Amniotic stem cell (primary cell): ENCODE measurements around the gene B3GALT6.
"Not testable (repeated sequence)": the region's sequence is repeated elsewhere in the genome, so short reads cannot be mapped to it uniquely, and the experiment has no call there.

Experiments used
- DNase-seq: peaks from one replicate; lab custom pipeline; 2025; lab: John Stamatoyannopoulos, UW

B3GALT6 gene

GRCh38 chr1:1244192-1244811 lies 12.3 kb downstream of the B3GALT6 start:
- no peak for DNase-seq

- no peak for DNase-seq
These were observed 13.3 kb downstream of the B3GALT6 start for GRCh38 chr1:1245178-1245816.

DNA sequence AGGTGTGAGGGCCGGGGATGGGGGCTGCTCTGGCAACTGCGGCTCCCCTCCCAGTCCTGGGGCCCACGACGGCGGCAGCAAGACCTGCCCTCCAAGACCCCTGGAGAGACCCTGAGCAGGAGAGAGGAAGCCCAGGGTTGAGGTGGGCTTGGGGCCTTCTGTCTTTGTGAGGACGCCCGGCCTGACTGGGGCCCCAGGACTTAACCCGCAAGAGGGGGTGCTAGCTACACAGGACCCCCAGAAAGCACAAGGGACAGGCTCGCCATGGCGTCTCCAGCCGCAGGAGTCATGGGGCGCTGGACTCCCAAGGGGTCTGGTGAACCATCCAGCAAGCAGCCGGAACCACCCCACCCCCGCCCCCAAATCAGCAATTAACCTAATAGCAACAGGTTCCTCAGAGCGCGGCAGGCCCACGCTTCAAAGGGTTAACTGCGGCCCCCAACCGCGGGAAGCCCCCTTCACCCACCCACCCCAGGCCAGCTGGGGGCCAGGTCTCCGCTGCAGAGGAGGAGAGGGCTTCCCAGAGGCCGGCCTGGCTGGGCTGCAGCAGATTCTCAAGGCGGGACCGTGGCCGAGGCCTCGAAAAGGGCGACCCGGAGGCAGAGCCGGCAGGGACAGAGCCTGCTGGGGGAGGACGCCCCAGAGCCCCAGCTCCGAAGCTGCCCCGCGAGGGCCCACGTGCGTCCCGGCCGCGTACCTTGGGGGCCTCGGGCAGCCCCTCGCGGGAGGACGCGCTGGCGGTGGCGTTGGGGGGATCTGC lies 14.0 kb downstream of the B3GALT6 start:
- no peak for DNase-seq

- DNase-seq = no peak
These were observed 14.7 kb downstream of the B3GALT6 start, which contains the start of gene C1QTNF12 for GRCh38 chr1:1246577-1247340. C1QTNF12 (minus strand) TSS chr1:1246722; CDS start chr1:1246690, 32 bp downstream.

GRCh38 chr1:1247341-1247913 lies 15.4 kb downstream of the B3GALT6 start:
- no peak for DNase-seq

DNA sequence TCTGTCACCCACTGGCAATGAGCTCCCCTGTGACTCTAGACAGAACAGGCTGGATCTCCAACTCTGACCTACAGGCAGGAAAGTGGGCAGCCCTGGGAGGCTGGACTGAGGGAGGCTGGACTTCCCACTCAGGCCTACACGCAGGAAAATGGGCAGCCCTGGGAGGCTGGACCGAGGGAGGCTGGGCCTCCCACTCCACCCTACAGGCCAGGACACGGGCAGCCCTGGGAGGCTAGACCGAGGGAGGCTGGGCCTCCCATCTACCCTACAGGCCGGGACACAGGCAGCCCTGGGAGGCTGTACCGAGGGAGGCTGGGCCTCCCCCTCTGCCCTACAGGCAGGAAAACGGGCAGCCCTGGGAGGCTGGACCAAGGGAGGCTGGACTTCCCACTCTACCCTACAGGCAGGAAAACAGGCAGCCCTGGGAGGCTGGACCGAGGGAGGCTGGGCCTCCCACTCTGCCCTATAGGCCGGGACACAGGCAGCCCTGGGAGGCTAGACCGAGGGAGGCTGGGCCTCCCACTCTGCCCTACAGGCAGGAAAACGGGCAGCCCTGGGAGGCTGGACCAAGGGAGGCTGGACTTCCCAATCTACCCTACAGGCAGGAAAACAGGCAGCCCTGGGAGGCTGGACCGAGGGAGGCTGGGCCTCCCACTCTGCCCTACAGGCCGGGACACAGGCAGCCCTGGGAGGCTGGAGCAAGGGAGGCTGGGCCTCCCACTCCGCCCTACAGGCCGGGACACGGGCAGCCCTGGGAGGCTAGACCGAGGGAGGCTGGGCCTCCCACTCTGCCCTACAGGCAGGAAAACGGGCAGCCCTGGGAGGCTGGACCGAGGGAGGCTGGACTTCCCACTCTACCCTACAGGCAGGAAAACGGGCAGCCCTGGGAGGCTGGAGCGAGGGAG lies 16.2 kb downstream of the B3GALT6 start:
- DNase-seq = not testable (repeated sequence)

DNA sequence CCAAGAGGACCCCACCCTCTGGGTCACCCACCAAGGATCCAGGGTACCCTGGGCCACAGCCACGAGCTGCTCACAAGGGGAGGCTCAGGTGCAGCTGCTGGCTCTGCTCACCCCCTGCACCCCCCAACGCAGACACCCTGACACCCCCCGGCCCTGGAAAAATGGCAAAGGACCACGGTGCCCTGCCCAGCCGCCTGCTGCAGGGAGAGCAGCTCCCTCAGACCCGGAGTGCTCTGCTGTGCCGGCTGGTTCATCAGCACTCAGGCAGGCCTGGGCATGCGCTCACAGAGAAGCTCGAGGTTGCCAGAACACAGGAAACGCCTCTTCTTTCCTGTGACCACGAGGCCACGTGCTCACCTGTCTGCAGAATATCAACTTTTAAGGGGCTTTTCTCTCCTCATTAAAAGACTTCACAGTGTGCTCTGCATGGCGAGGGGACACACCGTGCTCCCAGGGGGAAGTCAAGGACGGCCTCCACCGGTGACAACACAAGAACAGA lies 18.8 kb downstream of the B3GALT6 start:
- DNase-seq = no peak

- DNase-seq = no peak
These were observed 21.3 kb downstream of the B3GALT6 start for GRCh38 chr1:1253314-1253713.

DNA sequence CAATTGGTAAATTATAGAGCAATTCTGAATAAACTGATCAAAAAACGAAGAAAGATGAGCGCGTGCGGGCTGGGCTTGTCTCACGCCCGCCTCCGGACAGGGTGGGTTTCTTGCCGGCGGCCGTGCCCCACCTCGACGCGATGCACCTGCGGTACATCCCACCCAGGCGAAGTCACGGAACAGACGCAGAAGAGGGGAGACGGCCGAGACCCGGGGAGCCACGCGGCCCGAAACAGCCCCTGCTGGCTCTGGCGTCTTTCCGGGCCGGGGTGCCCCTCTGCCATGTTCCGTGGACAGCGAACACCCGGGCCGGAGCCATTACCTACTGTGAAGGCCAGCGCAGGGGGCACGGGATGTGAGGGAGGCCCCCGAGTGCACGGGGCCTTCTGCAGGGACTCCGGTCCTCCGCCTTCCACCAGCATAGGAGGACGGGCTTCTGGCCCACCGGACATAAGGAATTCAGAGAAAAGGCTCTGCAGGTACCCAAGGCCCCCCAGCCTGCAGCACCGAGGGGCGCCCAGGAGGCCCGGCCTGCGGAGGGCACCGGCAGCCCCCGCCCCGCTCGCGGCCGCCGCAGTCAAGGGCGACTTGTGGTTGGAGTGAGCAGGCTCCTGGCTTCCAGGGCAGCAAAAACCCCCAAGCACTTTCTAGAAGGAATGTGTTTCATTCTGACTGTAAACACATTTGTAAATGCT lies 22.1 kb downstream of the B3GALT6 start:
- DNase-seq = no peak

DNA sequence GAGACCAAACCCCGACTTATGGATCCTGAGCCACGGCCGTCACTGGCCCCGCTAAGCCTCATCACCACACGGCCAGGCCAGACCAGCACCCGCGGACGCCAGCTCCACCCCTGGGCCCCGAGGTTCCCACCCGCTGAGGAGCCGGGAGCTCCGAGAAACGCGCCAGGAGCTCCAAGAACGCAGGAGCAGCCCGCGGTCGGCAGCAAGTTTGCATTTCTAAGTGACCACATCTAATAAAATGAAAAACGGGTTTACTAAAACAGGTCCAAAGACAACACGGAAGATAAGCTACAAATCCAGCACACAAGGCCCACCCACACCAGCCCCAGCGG lies 22.6 kb downstream of the B3GALT6 start:
- no peak for DNase-seq

DNA sequence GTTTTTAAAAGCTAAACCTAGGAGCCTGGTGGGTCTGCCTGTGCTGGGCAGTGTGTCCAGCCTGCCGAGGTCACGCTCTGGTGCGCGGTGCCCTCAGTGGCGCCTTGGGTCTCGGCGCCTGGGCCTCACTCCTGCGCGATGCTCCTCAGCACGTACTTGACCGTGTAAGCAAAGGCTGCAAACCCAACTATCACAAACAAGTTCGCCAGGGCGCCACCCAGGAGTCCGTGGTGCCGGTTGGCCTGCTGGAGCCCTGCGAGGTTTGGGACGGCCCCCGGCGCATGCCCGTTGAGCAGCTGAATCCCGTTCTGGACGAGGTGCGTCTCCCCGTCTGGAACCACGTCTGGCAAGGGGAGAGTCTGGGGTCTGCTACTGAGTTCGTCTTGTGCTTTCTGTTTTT lies 23.0 kb downstream of the B3GALT6 start:
- DNase-seq = no peak

- DNase-seq = no peak
These were observed 23.6 kb downstream of the B3GALT6 start for GRCh38 chr1:1255611-1256010.

DNA sequence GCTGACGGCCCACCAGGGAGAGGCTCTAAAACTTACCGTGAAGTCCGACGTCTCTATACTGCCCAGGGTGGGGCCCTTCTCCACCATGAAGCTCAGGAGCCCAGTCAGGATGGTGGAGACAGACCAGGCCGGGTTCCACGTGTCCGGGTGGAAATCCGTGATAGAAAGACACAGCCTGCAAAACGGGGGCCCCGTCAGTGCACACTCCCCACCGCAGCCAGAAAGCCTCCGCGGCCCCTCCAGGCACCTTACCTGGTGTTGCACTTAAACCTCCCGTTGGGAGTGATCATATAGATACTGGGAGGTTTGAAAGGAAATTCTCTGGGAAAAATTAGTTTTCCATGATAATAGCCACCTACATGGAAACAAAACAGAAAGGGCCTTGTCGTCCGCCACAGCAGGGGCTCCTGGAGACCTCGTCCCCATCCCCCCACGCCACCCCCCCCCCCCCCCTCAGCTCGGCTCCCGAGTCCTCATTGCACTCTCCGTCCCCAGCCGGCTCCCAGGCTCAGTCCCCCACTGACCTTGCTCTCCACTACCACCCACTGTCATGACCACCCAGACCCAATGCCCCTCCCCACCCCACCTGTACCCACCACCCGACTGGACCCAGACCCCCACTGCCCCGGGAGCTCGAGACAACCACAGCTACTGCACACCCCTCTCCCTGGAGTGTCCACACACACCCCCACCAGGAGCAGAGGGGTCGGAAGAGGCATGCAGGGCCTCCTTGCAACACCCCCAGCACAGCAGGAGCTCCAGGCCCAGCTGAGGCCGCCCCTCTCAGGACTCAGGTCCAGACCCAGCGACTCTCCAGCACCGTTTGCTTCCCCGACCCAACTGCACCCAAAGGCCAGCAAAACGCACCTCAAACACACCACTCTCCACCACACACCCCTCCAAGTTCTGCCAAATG lies 25.2 kb downstream of the B3GALT6 start:
- no peak for DNase-seq

DNA sequence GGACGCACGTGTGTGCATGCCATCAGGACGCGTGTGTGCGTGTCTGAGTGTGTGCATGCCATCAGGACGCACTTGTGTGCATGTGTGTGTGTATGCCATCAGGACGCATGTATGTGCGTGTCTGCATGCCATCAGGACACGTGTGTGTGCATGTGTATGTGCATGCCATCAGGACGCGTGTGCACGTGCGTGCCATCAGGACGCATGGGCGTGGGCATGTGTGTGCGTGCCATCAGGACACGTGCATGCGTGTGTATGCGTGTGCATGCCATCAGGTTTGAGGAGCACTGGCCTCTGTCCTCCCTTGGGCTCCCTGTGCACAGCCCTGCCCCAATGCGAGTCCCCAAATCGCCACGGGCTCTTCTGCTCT lies 27.1 kb downstream of the B3GALT6 start:
- no peak for DNase-seq

- DNase-seq = no peak
These were observed 27.5 kb downstream of the B3GALT6 start for GRCh38 chr1:1259540-1259939.

GRCh38 chr1:1259951-1260600 lies 28.0 kb downstream of the B3GALT6 start:
- DNase-seq = no peak

DNA sequence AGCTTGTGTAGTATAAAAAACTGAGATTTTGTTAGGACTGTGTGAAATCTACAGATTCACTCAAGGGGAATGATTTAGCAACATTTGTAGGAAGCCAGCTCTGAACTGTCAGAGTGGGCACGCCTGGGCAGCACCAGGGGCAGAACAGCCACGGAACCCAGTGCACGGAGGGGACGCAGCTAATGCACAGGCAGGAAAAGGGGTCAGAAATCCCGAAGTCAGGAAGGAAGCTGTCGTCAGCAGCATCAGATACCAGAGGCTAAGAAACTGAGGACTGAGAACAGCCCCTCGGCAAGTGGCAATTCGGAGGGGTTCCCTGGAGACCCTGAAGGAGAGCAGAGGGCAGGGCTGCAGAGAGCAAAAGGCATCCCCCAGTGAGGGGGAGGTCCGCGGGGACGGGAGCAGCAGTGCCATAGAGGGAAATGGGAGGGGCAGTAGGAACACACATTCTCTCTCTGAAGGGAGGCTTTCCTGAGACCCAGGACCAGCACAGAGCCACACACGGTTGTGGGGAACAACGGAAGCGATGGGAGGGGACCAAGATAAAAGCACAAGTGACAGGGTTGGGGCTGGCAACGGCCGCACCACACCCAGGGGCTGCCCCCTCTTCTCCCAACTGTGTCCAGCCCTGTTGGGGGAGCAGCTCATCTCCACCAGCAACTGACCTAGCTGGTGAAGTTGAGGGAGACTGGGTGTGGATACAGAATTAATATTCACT lies 29.0 kb downstream of the B3GALT6 start:
- DNase-seq = no peak

- no peak for DNase-seq
These were observed 30.0 kb downstream of the B3GALT6 start for GRCh38 chr1:1262071-1262470.
